Measurements from ENCODE around the gene PHGDH. TPM values are rescaled to one million over a fixed set of nuclear protein-coding genes. Genes with fewer than 3 reads are reported as not detected.

Gene PHGDH
- total and polyA plus RNA-seq, 9 of the 15 experiments (the other 6 are each of a cell fraction or from before 2014, with no cell fraction given) = 6.7 to 84.2 (median 36.2) TPM

- TF ChIP-seq REST (IDR thresholded peaks at IDR 0.05; ENCODE audit: borderline replicate concordance) (no peak), REST (CRISPR knock-in tag; IDR thresholded peaks at IDR 0.05; ENCODE audit: low read depth) (no peak), HEY1 (CRISPR knock-in tag; IDR thresholded peaks at IDR 0.05; ENCODE audit: borderline replicate concordance) (no peak), TCF15 (CRISPR knock-in tag; IDR thresholded peaks at IDR 0.05) (no peak), ZNF384 (IDR thresholded peaks at IDR 0.05; ENCODE audit: low read depth, low read length) (no peak), AFF1 (IDR thresholded peaks at IDR 0.05; ENCODE audit: low read depth in 1 of 2, partially characterized antibody in 2 of 2) (no peak), TEAD1 (CRISPR knock-in tag; IDR thresholded peaks at IDR 0.05) (no peak), TARDBP (IDR thresholded peaks at IDR 0.05) (no peak), ZNF655 (CRISPR knock-in tag; IDR thresholded peaks at IDR 0.05) (no peak)
Measured at GRCh38 chr1:119787776-119788175, 76.0 kb downstream of the PHGDH start (continued).

Data from K562 (cell line).